HEK293 (cell line): ENCODE measurements around the gene NAE1.

Source experiments
- CTCF ChIA-PET: fragments of 350-600 bp; formaldehyde crosslinking; extraction: SDS; loops from one replicate; lab custom pipeline; 2021; ENCODE audit warnings: antibody characterized with exemption; lab: Yijun Ruan, JAX
- POLR2A ChIA-PET: fragments of 300-600 bp; formaldehyde crosslinking; extraction: SDS; loops from one replicate; lab custom pipeline; 2020; ENCODE audit warnings: antibody characterized with exemption, inconsistent platforms; lab: Yijun Ruan, JAX
- H3K27ac ChIP-seq: fragments of 200-500 bp; sonication (Bioruptor generic); 2 replicates; pipeline ENCODE4 v1.5.1; 2014; ENCODE audit warnings: low read depth, low read length, control low read depth, inconsistent platforms; ENCODE audit errors: extremely low read depth
- H3K36me3 ChIP-seq, 2 experiments: fragments of 200-500 bp in 1 of 2; sonication (Bioruptor generic) in 1 of 2; 1 replicate in 1 of 2; 2 replicates in 1 of 2; pipeline ENCODE4 v1.5.1; 2014 to 2017; ENCODE audit warnings: inconsistent platforms in 2 of 2, low read length in 2 of 2; ENCODE audit not compliant: control insufficient read depth in 2 of 2, insufficient read depth in 1 of 2
- H3K4me1 ChIP-seq: fragments of 200-500 bp; sonication (Bioruptor generic); 2 replicates; pipeline ENCODE4 v1.5.1; 2014; ENCODE audit warnings: mild to moderate bottlenecking, low read length, inconsistent platforms; ENCODE audit not compliant: control insufficient read depth, insufficient read depth
- H3K4me3 ChIP-seq: 2 replicates; pipeline ENCODE4 v1.5.1; 2011; ENCODE audit warnings: low read depth, mild to moderate bottlenecking, control low read depth, low read length, moderate library complexity
- H3K9me3 ChIP-seq: fragments of 200-500 bp; sonication (Bioruptor generic); 2 replicates; pipeline ENCODE4 v1.5.1; 2014; ENCODE audit warnings: low read depth, low read length, inconsistent platforms; ENCODE audit not compliant: control insufficient read depth, insufficient read depth
- EGR2 ChIP-seq: fragments of 450-650 bp; formaldehyde crosslinking; IDR thresholded peaks from 2 replicates; pipeline ENCODE4 v1.5.1; 2016; ENCODE audit warnings: low read depth, missing biosample characterization, missing genetic modification characterization
- GLIS2 ChIP-seq: fragments of 450-650 bp; formaldehyde crosslinking; IDR thresholded peaks from 2 replicates; pipeline ENCODE4 v1.5.1; 2016; ENCODE audit warnings: missing biosample characterization, missing genetic modification characterization
- ZBTB20 ChIP-seq: fragments of 450-650 bp; formaldehyde crosslinking; IDR thresholded peaks from 2 replicates; pipeline ENCODE4 v1.5.1; 2016; ENCODE audit warnings: missing biosample characterization, missing genetic modification characterization
- ZNF10 ChIP-seq: fragments of 450-650 bp; formaldehyde crosslinking; IDR thresholded peaks from 2 replicates; pipeline ENCODE4 v1.5.1; 2017; ENCODE audit warnings: missing biosample characterization, missing genetic modification characterization
- ZNF121 ChIP-seq: fragments of 450-650 bp; formaldehyde crosslinking; IDR thresholded peaks from 2 replicates; pipeline ENCODE4 v1.5.1; 2016; ENCODE audit warnings: missing biosample characterization, missing genetic modification characterization
- ZNF132 ChIP-seq: fragments of 450-650 bp; formaldehyde crosslinking; IDR thresholded peaks from 2 replicates; pipeline ENCODE4 v1.5.1; 2017; ENCODE audit warnings: missing biosample characterization, missing genetic modification characterization, borderline replicate concordance
- ZNF302 ChIP-seq: fragments of 450-650 bp; formaldehyde crosslinking; IDR thresholded peaks from 2 replicates; pipeline ENCODE4 v1.5.1; 2016; ENCODE audit warnings: missing biosample characterization, missing genetic modification characterization, low read depth
- ZNF391 ChIP-seq: fragments of 450-650 bp; formaldehyde crosslinking; IDR thresholded peaks from 2 replicates; pipeline ENCODE4 v1.5.1; 2016; ENCODE audit warnings: low read depth, missing biosample characterization, missing genetic modification characterization, borderline replicate concordance
- ZNF394 ChIP-seq: fragments of 450-650 bp; formaldehyde crosslinking; IDR thresholded peaks from 2 replicates; pipeline ENCODE4 v1.5.1; 2016; ENCODE audit warnings: missing biosample characterization, missing genetic modification characterization, mild to moderate bottlenecking, moderate library complexity, borderline replicate concordance
- ZNF530 ChIP-seq: fragments of 450-650 bp; formaldehyde crosslinking; IDR thresholded peaks from 2 replicates; pipeline ENCODE4 v1.5.1; 2016; ENCODE audit warnings: low read depth, missing biosample characterization, missing genetic modification characterization
- ZNF571 ChIP-seq: fragments of 450-650 bp; formaldehyde crosslinking; IDR thresholded peaks from 2 replicates; pipeline ENCODE4 v1.5.0; 2017; ENCODE audit warnings: missing biosample characterization, missing genetic modification characterization
- ZNF621 ChIP-seq: fragments of 450-650 bp; formaldehyde crosslinking; IDR thresholded peaks from 2 replicates; pipeline ENCODE4 v1.5.1; 2017; ENCODE audit warnings: missing biosample characterization, missing genetic modification characterization
- ZNF664 ChIP-seq: fragments of 450-650 bp; formaldehyde crosslinking; IDR thresholded peaks from 2 replicates; pipeline ENCODE4 v1.5.1; 2016; ENCODE audit warnings: missing biosample characterization, missing genetic modification characterization
- ZNF76 ChIP-seq: fragments of 450-650 bp; formaldehyde crosslinking; IDR thresholded peaks from 2 replicates; pipeline ENCODE4; 2016; ENCODE audit warnings: low read depth, missing biosample characterization, missing genetic modification characterization, borderline replicate concordance
- ZNF837 ChIP-seq: fragments of 450-650 bp; formaldehyde crosslinking; IDR thresholded peaks from 2 replicates; pipeline ENCODE4 v1.5.1; 2016; ENCODE audit warnings: missing biosample characterization, missing genetic modification characterization
- TF ChIP-seq, protein P1 (sequence below): fragments of 450-650 bp; formaldehyde crosslinking; IDR thresholded peaks from 2 replicates; pipeline ENCODE4 v1.5.1; 2017; ENCODE audit warnings: missing biosample characterization, missing genetic modification characterization
- TF ChIP-seq, protein P2 (sequence below): fragments of 450-650 bp; formaldehyde crosslinking; IDR thresholded peaks from 2 replicates; pipeline ENCODE4 v1.5.1; 2016; ENCODE audit warnings: missing biosample characterization, missing genetic modification characterization

Gene NAE1

DNA sequence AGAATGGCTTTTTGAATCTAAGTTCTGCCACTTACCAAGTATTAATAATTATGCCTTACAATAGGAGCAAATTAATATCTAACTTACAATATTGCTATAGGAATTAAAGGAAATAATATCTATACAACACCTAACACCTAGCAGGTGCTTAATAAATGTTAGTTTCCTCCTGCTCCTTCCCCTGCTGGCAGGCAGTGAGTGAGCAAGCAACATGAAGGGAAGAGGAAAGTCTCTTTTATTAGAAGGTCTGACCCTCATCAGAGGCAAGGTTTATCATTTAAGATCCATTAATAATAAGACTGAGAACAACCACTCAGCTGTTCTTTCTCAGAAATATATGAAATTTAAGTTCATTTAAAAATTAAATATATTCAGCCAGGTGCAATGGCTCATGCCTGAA lies 72.7 kb downstream of the NAE1 start:
- TF ChIP-seq ZNF10 (tag by site-specific recombination) (peak; percentile 74; the same call in 1 of the 2 replicates), ZNF530 (tag by site-specific recombination) (no peak)
- H3K36me3 ChIP-seq = no peaks in the 10 kb centered on the region
- no peak overlapping the region for H3K27ac ChIP-seq
- CTCF ChIA-PET = no interaction called here
- H3K9me3 ChIP-seq = no peaks in the 10 kb centered on the region
- H3K4me3 ChIP-seq = no peak overlapping the region
- POLR2A ChIA-PET = no interaction called here
- no peaks in the 10 kb centered on the region for H3K4me1 ChIP-seq

DNA sequence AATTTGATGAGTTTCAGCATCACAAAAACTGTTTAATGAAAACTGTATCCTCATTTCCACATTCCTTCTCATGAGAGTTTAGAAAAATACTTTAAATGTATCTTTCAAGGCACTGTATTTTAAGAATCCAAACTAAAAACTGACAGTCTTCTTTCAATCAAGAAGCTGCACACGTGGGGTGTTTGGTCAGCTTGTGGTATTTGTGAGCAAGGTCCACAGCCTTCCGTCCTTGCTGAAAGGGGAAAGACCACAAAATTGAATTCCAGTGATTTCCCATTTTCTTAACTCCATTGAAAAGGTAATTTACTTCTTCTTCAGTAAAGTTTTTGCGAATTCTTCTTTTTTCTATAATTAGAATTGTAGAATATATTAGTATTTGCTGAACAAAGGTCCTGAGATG lies 76.0 kb downstream of the NAE1 start:
- H3K27ac ChIP-seq = no peak overlapping the region
- CTCF ChIA-PET = interaction anchor here (0.8 to 4.3 kb wide), 4 partner anchors 14 to 104 kb away, joined by 3 to 16 read pairs (median 9); partner anchors contain the start of gene NAE1
- no peaks in the 10 kb centered on the region for H3K9me3 ChIP-seq
- H3K36me3 ChIP-seq = peaks cover 0 to 7% of the 10 kb centered on the region in 2 experiments; a peak in 1 of 3 replicates
- H3K4me3 ChIP-seq = no peak overlapping the region
- H3K4me1 ChIP-seq = peaks cover 5% of the 10 kb centered on the region
- POLR2A ChIA-PET = no interaction called here
- TF ChIP-seq ZNF837 (tag by site-specific recombination) (no peak), ZNF621 (tag by site-specific recombination) (no peak), ZNF394 (tag by site-specific recombination) (no peak), GLIS2 (tag by site-specific recombination) (no peak), ZNF76 (no peak), ZNF302 (no peak), ZBTB20 (tag by site-specific recombination) (no peak), EGR2 (tag by site-specific recombination) (no peak), ZNF571 (tag by site-specific recombination) (no peak), ZNF391 (tag by site-specific recombination) (no peak), ZNF132 (no peak)
- TF ChIP-seq, protein P1, sequence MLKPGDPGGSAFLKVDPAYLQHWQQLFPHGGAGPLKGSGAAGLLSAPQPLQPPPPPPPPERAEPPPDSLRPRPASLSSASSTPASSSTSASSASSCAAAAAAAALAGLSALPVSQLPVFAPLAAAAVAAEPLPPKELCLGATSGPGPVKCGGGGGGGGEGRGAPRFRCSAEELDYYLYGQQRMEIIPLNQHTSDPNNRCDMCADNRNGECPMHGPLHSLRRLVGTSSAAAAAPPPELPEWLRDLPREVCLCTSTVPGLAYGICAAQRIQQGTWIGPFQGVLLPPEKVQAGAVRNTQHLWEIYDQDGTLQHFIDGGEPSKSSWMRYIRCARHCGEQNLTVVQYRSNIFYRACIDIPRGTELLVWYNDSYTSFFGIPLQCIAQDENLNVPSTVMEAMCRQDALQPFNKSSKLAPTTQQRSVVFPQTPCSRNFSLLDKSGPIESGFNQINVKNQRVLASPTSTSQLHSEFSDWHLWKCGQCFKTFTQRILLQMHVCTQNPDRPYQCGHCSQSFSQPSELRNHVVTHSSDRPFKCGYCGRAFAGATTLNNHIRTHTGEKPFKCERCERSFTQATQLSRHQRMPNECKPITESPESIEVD (tag by site-specific recombination) = no peak
- TF ChIP-seq, protein P2, sequence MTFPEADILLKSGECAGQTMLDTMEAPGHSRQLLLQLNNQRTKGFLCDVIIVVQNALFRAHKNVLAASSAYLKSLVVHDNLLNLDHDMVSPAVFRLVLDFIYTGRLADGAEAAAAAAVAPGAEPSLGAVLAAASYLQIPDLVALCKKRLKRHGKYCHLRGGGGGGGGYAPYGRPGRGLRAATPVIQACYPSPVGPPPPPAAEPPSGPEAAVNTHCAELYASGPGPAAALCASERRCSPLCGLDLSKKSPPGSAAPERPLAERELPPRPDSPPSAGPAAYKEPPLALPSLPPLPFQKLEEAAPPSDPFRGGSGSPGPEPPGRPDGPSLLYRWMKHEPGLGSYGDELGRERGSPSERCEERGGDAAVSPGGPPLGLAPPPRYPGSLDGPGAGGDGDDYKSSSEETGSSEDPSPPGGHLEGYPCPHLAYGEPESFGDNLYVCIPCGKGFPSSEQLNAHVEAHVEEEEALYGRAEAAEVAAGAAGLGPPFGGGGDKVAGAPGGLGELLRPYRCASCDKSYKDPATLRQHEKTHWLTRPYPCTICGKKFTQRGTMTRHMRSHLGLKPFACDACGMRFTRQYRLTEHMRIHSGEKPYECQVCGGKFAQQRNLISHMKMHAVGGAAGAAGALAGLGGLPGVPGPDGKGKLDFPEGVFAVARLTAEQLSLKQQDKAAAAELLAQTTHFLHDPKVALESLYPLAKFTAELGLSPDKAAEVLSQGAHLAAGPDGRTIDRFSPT (tag by site-specific recombination) = no peak

DNA sequence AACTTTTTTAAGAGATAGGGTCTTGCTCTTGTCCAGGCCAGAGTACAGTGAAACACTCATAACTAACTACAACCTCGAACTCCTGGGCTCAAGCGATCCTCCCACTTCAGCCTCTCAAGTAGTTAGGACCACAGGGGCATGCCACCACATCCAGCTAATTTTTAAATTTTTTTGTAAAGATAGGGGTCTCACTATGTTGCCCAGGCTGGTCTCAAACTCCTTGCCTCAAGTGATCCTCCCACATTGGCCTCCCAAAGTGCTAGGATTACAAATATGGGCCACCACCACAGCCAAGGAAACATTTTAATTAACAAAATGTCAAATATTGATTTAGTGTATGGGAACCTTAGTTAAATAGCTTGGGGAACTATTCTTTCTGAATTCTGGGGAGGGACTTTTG lies 76.6 kb downstream of the NAE1 start:
- Histone ChIP-seq H3K4me3 (no peak overlapping the region), H3K36me3 (peaks cover 3 to 13% of the 10 kb centered on the region in 2 experiments; a peak in 1 of 3 replicates), H3K4me1 (peaks cover 6% of the 10 kb centered on the region), H3K27ac (no peak overlapping the region), H3K9me3 (no peaks in the 10 kb centered on the region)
- ChIA-PET CTCF (interaction anchor here (0.8 to 4.3 kb wide), 5 partner anchors 14 to 147 kb away, joined by 3 to 16 read pairs (median 3); partner anchors contain the start of gene NAE1), POLR2A (no interaction called here)
- TF ChIP-seq ZNF121 = 0 out of 2 replicates have a peak, but pooled peaks have one; percentile 30
- TF ChIP-seq ZNF664 = no peak
